MM.1S (cell line): Measurements from ENCODE around the gene GNPTG.

ENCODE experiments used
- EZH2 ChIP-seq: fragments of 300-600 bp; sonication (generic); optimal IDR thresholded peaks from 2 replicates; pipeline ENCODE3; 2017; ENCODE audit warnings: low read depth, mild to moderate bottlenecking, antibody characterized with exemption, low read length, mixed read lengths
- EZH2phosphoT487 ChIP-seq: fragments of 300-600 bp; sonication (generic); IDR thresholded peaks from 2 replicates; pipeline ENCODE4 v1.6.1; 2018; ENCODE audit warnings: antibody characterized with exemption, low read length
- TF ChIP-seq, protein P1 (sequence below): fragments of 300-600 bp; sonication (generic); IDR thresholded peaks from 2 replicates; pipeline ENCODE4 v1.5.1; 2016; ENCODE audit warnings: antibody characterized with exemption, low read length, mixed read lengths

- TF ChIP-seq, protein P1, sequence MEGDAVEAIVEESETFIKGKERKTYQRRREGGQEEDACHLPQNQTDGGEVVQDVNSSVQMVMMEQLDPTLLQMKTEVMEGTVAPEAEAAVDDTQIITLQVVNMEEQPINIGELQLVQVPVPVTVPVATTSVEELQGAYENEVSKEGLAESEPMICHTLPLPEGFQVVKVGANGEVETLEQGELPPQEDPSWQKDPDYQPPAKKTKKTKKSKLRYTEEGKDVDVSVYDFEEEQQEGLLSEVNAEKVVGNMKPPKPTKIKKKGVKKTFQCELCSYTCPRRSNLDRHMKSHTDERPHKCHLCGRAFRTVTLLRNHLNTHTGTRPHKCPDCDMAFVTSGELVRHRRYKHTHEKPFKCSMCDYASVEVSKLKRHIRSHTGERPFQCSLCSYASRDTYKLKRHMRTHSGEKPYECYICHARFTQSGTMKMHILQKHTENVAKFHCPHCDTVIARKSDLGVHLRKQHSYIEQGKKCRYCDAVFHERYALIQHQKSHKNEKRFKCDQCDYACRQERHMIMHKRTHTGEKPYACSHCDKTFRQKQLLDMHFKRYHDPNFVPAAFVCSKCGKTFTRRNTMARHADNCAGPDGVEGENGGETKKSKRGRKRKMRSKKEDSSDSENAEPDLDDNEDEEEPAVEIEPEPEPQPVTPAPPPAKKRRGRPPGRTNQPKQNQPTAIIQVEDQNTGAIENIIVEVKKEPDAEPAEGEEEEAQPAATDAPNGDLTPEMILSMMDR = no peak
- TF ChIP-seq EZH2 (no peak), EZH2phosphoT487 (no peak)
These were observed 24.1 kb downstream of the GNPTG start for GRCh38 chr16:1375741-1376410.
